Measurements from ENCODE around the gene KRTAP5-11.
"Not testable (repeated sequence)": the region's sequence is repeated elsewhere in the genome, so short reads cannot be mapped to it uniquely, and the experiment has no call there.

Gene KRTAP5-11

GRCh38 chr11:71554996-71555395, 27.7 kb downstream of the KRTAP5-11 start:
- no peak for DNase-seq

- DNase-seq: no peak
These were observed 31.0 kb downstream of the KRTAP5-11 start for GRCh38 chr11:71551711-71552110.

GRCh38 chr11:71548716-71549151, 33.9 kb downstream of the KRTAP5-11 start:
- no peak for DNase-seq

GRCh38 chr11:71548120-71548519, 34.6 kb downstream of the KRTAP5-11 start, which contains the start of gene KRTAP5-9:
TSS of gene KRTAP5-9 (plus strand) at chr11:71548420. CDS start at chr11:71548658, 238 bp downstream.
- no peak for DNase-seq

- no peak for DNase-seq
These were observed 37.2 kb downstream of the KRTAP5-11 start for GRCh38 chr11:71545405-71545966.

GRCh38 chr11:71544525-71545214, 38.0 kb downstream of the KRTAP5-11 start:
- DNase-seq: no peak

GRCh38 chr11:71543866-71544265, 38.8 kb downstream of the KRTAP5-11 start:
- DNase-seq: no peak

GRCh38 chr11:71542879-71543777, 39.5 kb downstream of the KRTAP5-11 start:
- no peak for DNase-seq

GRCh38 chr11:71542382-71542781, 40.3 kb downstream of the KRTAP5-11 start:
- no peak for DNase-seq

GRCh38 chr11:71540521-71541304, 42.0 kb downstream of the KRTAP5-11 start:
- DNase-seq: not testable (repeated sequence)

- not testable (repeated sequence) for DNase-seq
These were observed 42.7 kb downstream of the KRTAP5-11 start for GRCh38 chr11:71539971-71540370.

- no peak for DNase-seq
These were observed 43.7 kb downstream of the KRTAP5-11 start for GRCh38 chr11:71539017-71539416.

GRCh38 chr11:71538666-71538990, 44.0 kb downstream of the KRTAP5-11 start:
- DNase-seq: no peak

- not testable (repeated sequence) for DNase-seq
These were observed 44.6 kb downstream of the KRTAP5-11 start, which contains the start of gene KRTAP5-8 for GRCh38 chr11:71537977-71538665. TSS of gene KRTAP5-8 (plus strand) at chr11:71538025. CDS start at chr11:71538056, 31 bp downstream.

- DNase-seq: no peak
These were observed 45.1 kb downstream of the KRTAP5-11 start for GRCh38 chr11:71537537-71537936.

GRCh38 chr11:71535825-71536224, 46.9 kb downstream of the KRTAP5-11 start:
- DNase-seq: no peak

- not testable (repeated sequence) for DNase-seq
These were observed 47.7 kb downstream of the KRTAP5-11 start for GRCh38 chr11:71534711-71535608.

GRCh38 chr11:71532036-71532610, 50.6 kb downstream of the KRTAP5-11 start:
- no peak for DNase-seq

All from NCI-H510A (cell line).